ENCODE data around the gene CHN1.

Gene CHN1

GRCh38 chr2:175022923-175023322 is 17.7 kb upstream of the CHN1 start:
- H3K4me3 Mint-ChIP-seq, result no peak overlapping the region
- H3K27ac Mint-ChIP-seq, result no peak overlapping the region
- H3K9me3 Mint-ChIP-seq, result no peaks in the 10 kb centered on the region
- DNase-seq (no peak), ATAC-seq (no peak)
- H3K27me3 Mint-ChIP-seq, result no peaks in the 10 kb centered on the region
- H3K4me1 Mint-ChIP-seq, result no peaks in the 10 kb centered on the region

- no peak for ATAC-seq
- H3K27me3 Mint-ChIP-seq, result no peaks in the 10 kb centered on the region
- H3K9me3 Mint-ChIP-seq, result no peaks in the 10 kb centered on the region
- H3K4me1 Mint-ChIP-seq, result no peaks in the 10 kb centered on the region
- no peak for DNase-seq
- no peak overlapping the region for H3K27ac Mint-ChIP-seq
- no peak overlapping the region for H3K4me3 Mint-ChIP-seq
Observed at GRCh38 chr2:175019566-175020327, 14.6 kb upstream of the CHN1 start.

- peaks cover 0 to 4% of the 10 kb centered on the region in 2 donors for H3K9me3 Mint-ChIP-seq
- no peak overlapping the region for H3K27ac Mint-ChIP-seq
- ATAC-seq (no peak), DNase-seq (no peak)
- no peak overlapping the region for H3K4me3 Mint-ChIP-seq
- H3K27me3 Mint-ChIP-seq, result no peaks in the 10 kb centered on the region
- no peaks in the 10 kb centered on the region for H3K4me1 Mint-ChIP-seq
Observed at GRCh38 chr2:175017618-175018414, 12.6 kb upstream of the CHN1 start.

- Mint-ChIP-seq H3K4me1 (no peaks in the 10 kb centered on the region), H3K4me3 (no peak overlapping the region), H3K9me3 (peaks cover 0 to 4% of the 10 kb centered on the region in 2 donors), H3K27me3 (no peaks in the 10 kb centered on the region), H3K27ac (no peak overlapping the region)
- ATAC-seq, result no peak
- no peak for DNase-seq
Observed at GRCh38 chr2:175015340-175015739, 10.2 kb upstream of the CHN1 start.

GRCh38 chr2:175012516-175012915 is 7.3 kb upstream of the CHN1 start:
- H3K27ac Mint-ChIP-seq, result no peak overlapping the region
- no peak for DNase-seq
- peaks cover 0 to 4% of the 10 kb centered on the region in 2 donors for H3K9me3 Mint-ChIP-seq
- no peak for ATAC-seq
- H3K4me3 Mint-ChIP-seq, result no peak overlapping the region
- H3K4me1 Mint-ChIP-seq, result no peaks in the 10 kb centered on the region
- peaks cover 16% of the 10 kb centered on the region for H3K27me3 Mint-ChIP-seq

DNA sequence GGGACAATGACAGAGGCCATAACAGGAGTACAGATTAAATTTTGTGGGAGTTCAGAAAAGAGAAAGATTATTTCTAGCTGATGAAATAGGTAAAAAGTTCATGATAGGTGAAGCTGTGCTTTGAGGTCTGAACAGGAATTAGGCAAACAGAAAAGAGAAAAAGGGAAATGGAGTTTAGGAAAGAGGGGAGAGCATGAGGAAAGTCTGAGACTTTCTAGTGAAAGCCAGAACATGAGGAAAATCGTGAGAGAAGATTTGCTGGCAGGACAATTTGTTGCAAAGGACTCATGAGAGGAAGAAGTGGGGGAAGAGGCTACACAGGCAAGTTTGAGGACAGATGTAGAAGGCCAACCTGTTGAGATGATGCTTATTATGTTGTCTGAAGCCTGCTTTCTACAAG is 6.3 kb upstream of the CHN1 start:
- Mint-ChIP-seq H3K4me1 (no peaks in the 10 kb centered on the region), H3K27me3 (peaks cover 25% of the 10 kb centered on the region), H3K9me3 (peaks cover 0 to 4% of the 10 kb centered on the region in 2 donors), H3K27ac (peak overlapping the region in 1 of 2 donors; percentile 3), H3K4me3 (no peak overlapping the region)
- no peak for ATAC-seq
- DNase-seq, result no peak

- Mint-ChIP-seq H3K4me1 (no peaks in the 10 kb centered on the region), H3K9me3 (peaks cover 0 to 4% of the 10 kb centered on the region in 2 donors), H3K4me3 (no peak overlapping the region), H3K27ac (no peak overlapping the region), H3K27me3 (peaks cover 31% of the 10 kb centered on the region)
- DNase-seq (no peak), ATAC-seq (no peak)
Observed at GRCh38 chr2:175010848-175011254, 5.7 kb upstream of the CHN1 start.

GRCh38 chr2:175009917-175010621 is 4.9 kb upstream of the CHN1 start:
- no peak for ATAC-seq
- DNase-seq, result no peak
- Mint-ChIP-seq H3K4me3 (no peak overlapping the region), H3K27ac (no peak overlapping the region), H3K9me3 (peaks cover 0 to 4% of the 10 kb centered on the region in 2 donors), H3K4me1 (no peaks in the 10 kb centered on the region), H3K27me3 (peaks cover 38% of the 10 kb centered on the region)

- H3K4me1 Mint-ChIP-seq, result no peaks in the 10 kb centered on the region
- peaks cover 45% of the 10 kb centered on the region for H3K27me3 Mint-ChIP-seq
- no peak for ATAC-seq
- DNase-seq, result no peak
- H3K9me3 Mint-ChIP-seq, result peaks cover 0 to 3% of the 10 kb centered on the region in 2 donors
- H3K27ac Mint-ChIP-seq, result no peak overlapping the region
- no peak overlapping the region for H3K4me3 Mint-ChIP-seq
Observed at GRCh38 chr2:175008801-175009495, 3.8 kb upstream of the CHN1 start.

DNA sequence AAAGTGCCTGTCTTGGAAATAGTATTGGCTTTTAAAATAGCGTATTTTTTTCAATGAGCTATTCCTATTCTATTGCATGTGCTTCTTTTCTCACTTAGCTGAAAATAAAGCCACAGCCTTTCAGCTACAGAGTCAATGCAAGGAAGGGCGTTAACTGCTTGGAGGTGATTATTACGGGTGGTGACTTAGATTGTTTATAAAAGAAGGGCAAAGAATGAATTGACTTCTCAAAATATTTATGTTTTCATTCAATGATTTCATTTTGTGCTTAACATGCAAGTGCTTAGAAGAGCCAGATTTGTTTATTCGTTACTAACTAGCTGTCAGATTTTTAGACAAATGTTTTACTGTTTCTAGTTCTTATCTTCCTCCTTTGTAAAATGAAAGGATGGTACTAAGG is 2.8 kb upstream of the CHN1 start:
- no peak for ATAC-seq
- Mint-ChIP-seq H3K27ac (no peak overlapping the region), H3K4me1 (no peaks in the 10 kb centered on the region), H3K4me3 (no peak overlapping the region), H3K9me3 (no peaks in the 10 kb centered on the region), H3K27me3 (peaks cover 51% of the 10 kb centered on the region)
- no peak for DNase-seq

- DNase-seq (no peak), ATAC-seq (no peak)
- no peak overlapping the region for H3K27ac Mint-ChIP-seq
- H3K27me3 Mint-ChIP-seq, result peaks cover 54% of the 10 kb centered on the region
- H3K4me1 Mint-ChIP-seq, result no peaks in the 10 kb centered on the region
- no peaks in the 10 kb centered on the region for H3K9me3 Mint-ChIP-seq
- no peak overlapping the region for H3K4me3 Mint-ChIP-seq
Observed at GRCh38 chr2:175007510-175007909, 2.3 kb upstream of the CHN1 start.

DNA sequence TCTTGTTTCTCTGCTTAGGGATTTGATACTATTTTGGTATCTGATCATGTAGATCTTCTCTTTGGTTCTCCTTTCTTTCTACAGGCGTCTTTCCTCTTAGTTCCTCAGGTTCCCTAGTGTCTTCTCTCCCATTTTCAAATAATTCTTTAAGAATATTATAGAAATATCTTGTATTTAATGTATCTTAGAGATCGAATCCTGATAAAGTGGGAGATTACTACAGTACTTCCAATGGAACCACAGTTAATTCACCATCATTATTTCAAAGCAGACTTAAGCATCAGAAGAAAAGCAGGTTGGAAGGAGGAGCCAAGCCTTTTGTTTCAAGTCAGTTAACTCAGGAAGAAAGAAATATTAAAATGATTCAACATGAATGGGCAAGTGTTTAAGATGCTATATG is 1.1 kb upstream of the CHN1 start:
- Mint-ChIP-seq H3K9me3 (no peaks in the 10 kb centered on the region), H3K27me3 (peaks cover 65% of the 10 kb centered on the region), H3K27ac (no peak overlapping the region), H3K4me3 (peak overlapping the region in 1 of 2 donors; percentile 41), H3K4me1 (no peaks in the 10 kb centered on the region)
- DNase-seq (no peak), ATAC-seq (no peak)

GRCh38 chr2:175005733-175006264 is 618 bp upstream of the CHN1 start:
- H3K27ac Mint-ChIP-seq, result no peak overlapping the region

DNA sequence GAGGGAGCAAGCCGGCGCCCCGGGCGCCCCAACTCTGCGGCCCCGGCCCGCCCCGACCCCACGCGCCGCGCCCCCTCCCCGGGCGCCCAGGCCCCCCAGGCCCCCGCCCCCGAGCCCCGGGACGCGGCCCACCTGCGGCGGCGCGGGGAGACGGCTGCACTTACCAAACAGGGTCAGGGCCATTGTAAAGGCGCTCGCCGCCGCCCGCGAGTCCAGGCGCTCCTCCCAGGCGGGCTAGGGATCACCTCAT is 526 bp downstream of the CHN1 start:
- DNase-seq, result no peak

More at GRCh38 chr2:175005733-175006264, 618 bp upstream of the CHN1 start:
- no peaks in the 10 kb centered on the region for H3K4me1 Mint-ChIP-seq
- ATAC-seq (no peak), DNase-seq (no peak)
- H3K9me3 Mint-ChIP-seq, result no peaks in the 10 kb centered on the region
- H3K27me3 Mint-ChIP-seq, result peaks cover 70% of the 10 kb centered on the region
- H3K4me3 Mint-ChIP-seq, result peak overlapping the region; percentile 79 to 81

More for the DNA sequence above, 526 bp downstream of the CHN1 start:
- Mint-ChIP-seq H3K27ac (no peak overlapping the region), H3K27me3 (peaks cover 71% of the 10 kb centered on the region), H3K9me3 (no peaks in the 10 kb centered on the region), H3K4me3 (peak overlapping the region; percentile 81 to 87), H3K4me1 (no peaks in the 10 kb centered on the region)
- ATAC-seq, result peak; percentile 72

All from stimulated activated naive CD8-positive, alpha-beta T cell treated with anti-CD3 and anti-CD28 coated beads, Interleukin-15, amount 100 ng/mL, for 72 hours (primary cell).